HepG2 (cell line): Measurements from ENCODE around the gene VEGFA. TPM values are rescaled to one million over a fixed set of nuclear protein-coding genes. Genes with fewer than 3 reads are reported as not detected.

Source experiments
- AGO2 ChIP-seq: fragments of 200-400 bp; formaldehyde crosslinking; optimal IDR thresholded peaks from 2 replicates; pipeline ENCODE3; 2017; ENCODE audit warnings: mild to moderate bottlenecking, low read depth, low read length, moderate library complexity
- ASH2L ChIP-seq: fragments of 300-600, 200-600 bp; sonication (generic); IDR thresholded peaks from 2 replicates; pipeline ENCODE4 v1.7.0; 2017; ENCODE audit warnings: low read depth, mild to moderate bottlenecking, moderate library complexity, mixed read lengths, low read length; ENCODE audit not compliant: insufficient read length
- DDIT3 ChIP-seq: sonication (generic); formaldehyde crosslinking; IDR thresholded peaks from 2 replicates; pipeline ENCODE4 v1.4.0; 2020; ENCODE audit warnings: mild to moderate bottlenecking, missing genetic modification reagents
- EZH2 ChIP-seq: conservative IDR thresholded peaks from 2 replicates; pipeline ENCODE4 v1.6.1; 2012; ENCODE audit warnings: mild to moderate bottlenecking, low read depth, low read length, moderate library complexity
- FOXM1 ChIP-seq: sonication (generic); formaldehyde crosslinking; IDR thresholded peaks from 2 replicates; pipeline ENCODE4 v1.5.0; 2020; ENCODE audit warnings: missing genetic modification reagents
- GATAD2A ChIP-seq: IDR thresholded peaks from 2 replicates; pipeline ENCODE4 v1.6.1; 2016
- GFI1 ChIP-seq: sonication (generic); formaldehyde crosslinking; IDR thresholded peaks from 2 replicates; pipeline ENCODE4 v1.5.0; 2020; ENCODE audit warnings: missing genetic modification reagents, mild to moderate bottlenecking, borderline replicate concordance
- HCFC1 ChIP-seq: fragments of 150-350 bp; IDR thresholded peaks from 2 replicates; pipeline ENCODE4 v1.6.1; 2014; ENCODE audit warnings: low read depth, low read length
- KLF6 ChIP-seq: IDR thresholded peaks from 2 replicates; pipeline ENCODE4 v1.8.0; 2016; ENCODE audit warnings: missing biosample characterization, missing genetic modification reagents
- NBN ChIP-seq: fragments of 450-650 bp; conservative IDR thresholded peaks from 2 replicates; pipeline ENCODE4 v1.6.1; 2017
- NCOA1 ChIP-seq: sonication (generic); formaldehyde crosslinking; IDR thresholded peaks from 2 replicates; pipeline ENCODE4 v1.9.0; 2021; ENCODE audit warnings: missing genetic modification reagents
- NFE2L1 ChIP-seq: sonication (generic); formaldehyde crosslinking; IDR thresholded peaks from 2 replicates; pipeline ENCODE4 v1.4.0; 2020; ENCODE audit warnings: missing genetic modification reagents, mild to moderate bottlenecking, borderline replicate concordance
- PHF21A ChIP-seq: sonication (generic); formaldehyde crosslinking; IDR thresholded peaks from 2 replicates; pipeline ENCODE4 v1.5.0; 2020; ENCODE audit warnings: mild to moderate bottlenecking, missing genetic modification reagents
- POLR2G ChIP-seq: fragments of 200-400 bp; formaldehyde crosslinking; IDR thresholded peaks from 2 replicates; pipeline ENCODE4 v1.6.1; 2018; ENCODE audit warnings: mild to moderate bottlenecking, low read depth, low read length, moderate library complexity
- PTBP1 ChIP-seq: fragments of 200-400 bp; formaldehyde crosslinking; IDR thresholded peaks from 2 replicates; pipeline ENCODE4 v1.6.1; 2018; ENCODE audit warnings: low read length, low read depth; ENCODE audit not compliant: poor library complexity, severe bottlenecking
- RAD51 ChIP-seq: fragments of 450-650 bp; IDR thresholded peaks from 2 replicates; pipeline ENCODE4 v1.6.1; 2016; ENCODE audit warnings: borderline replicate concordance
- RBM39 ChIP-seq: fragments of 200-400 bp; formaldehyde crosslinking; IDR thresholded peaks from one replicate; pipeline ENCODE4 v1.6.1; 2018; ENCODE audit warnings: antibody characterized with exemption, mild to moderate bottlenecking, low read depth, low read length; ENCODE audit not compliant: poor library complexity, severe bottlenecking
- TAF15 ChIP-seq: fragments of 200-400 bp; formaldehyde crosslinking; IDR thresholded peaks from one replicate; pipeline ENCODE4 v1.6.1; 2018; ENCODE audit warnings: mild to moderate bottlenecking, low read depth, low read length; ENCODE audit not compliant: poor library complexity, severe bottlenecking
- THAP8 ChIP-seq: sonication (generic); formaldehyde crosslinking; IDR thresholded peaks from 2 replicates; pipeline ENCODE4 v1.5.1; 2020; ENCODE audit warnings: missing genetic modification reagents, mild to moderate bottlenecking, borderline replicate concordance
- ZFY ChIP-seq: sonication (generic); formaldehyde crosslinking; IDR thresholded peaks from 2 replicates; pipeline ENCODE4 v1.4.0; 2020; ENCODE audit warnings: missing genetic modification reagents
- ZNF335 ChIP-seq: sonication (generic); formaldehyde crosslinking; IDR thresholded peaks from 2 replicates; pipeline ENCODE4 v1.4.0; 2020; ENCODE audit warnings: missing genetic modification reagents
- ZNF768 ChIP-seq: sonication (generic); formaldehyde crosslinking; IDR thresholded peaks from 2 replicates; pipeline ENCODE4 v1.4.0; 2020; ENCODE audit warnings: missing genetic modification reagents
- ZSCAN12 ChIP-seq: sonication (generic); formaldehyde crosslinking; IDR thresholded peaks from 2 replicates; pipeline ENCODE4 v1.9.0; 2021; ENCODE audit warnings: mild to moderate bottlenecking, missing genetic modification reagents
- ZSCAN21 ChIP-seq: sonication (generic); formaldehyde crosslinking; IDR thresholded peaks from 2 replicates; pipeline ENCODE4 v1.8.0; 2022; ENCODE audit warnings: mild to moderate bottlenecking, missing genetic modification reagents, moderate library complexity, borderline replicate concordance
- polyA plus RNA-seq, 8 experiments: library from polyadenylated mRNA; depleted of rRNA in 3 of 8; stranded (reverse) in 7 of 8; unstranded in 1 of 8; fragments of >200 nt; fragmentation: Illumina TruSeq in 4 of 8; extraction: Trizol in 4 of 8; gene quantifications; 2 replicates each; pipeline versions ENCODE4 v1.2.1 to v1.2.3, GENCODE V29; 2011 to 2016; ENCODE audit warnings: low read depth in 4 of 8, missing spikeins in 1 of 8, mixed read lengths in 1 of 8; ENCODE audit not compliant: insufficient read depth in 1 of 8
- total RNA-seq, 5 experiments: library from RNA; depleted of rRNA; stranded (reverse); fragments of >200 nt; fragmentation: Illumina TruSeq; extraction: Trizol; gene quantifications; 2 replicates each; pipeline ENCODE4 v1.2.3, GENCODE V29; 2016; ENCODE audit warnings: low read depth in 1 of 5
- TF ChIP-seq, protein P1 (sequence below): sonication (generic); formaldehyde crosslinking; IDR thresholded peaks from 2 replicates; pipeline ENCODE4 v1.4.0; 2020; ENCODE audit warnings: missing genetic modification reagents
- TF ChIP-seq, protein P2 (sequence below): sonication (generic); formaldehyde crosslinking; IDR thresholded peaks from 2 replicates; pipeline ENCODE4 v1.4.0; 2020; ENCODE audit warnings: low read depth, mild to moderate bottlenecking, missing genetic modification reagents

The VEGFA gene
- total and polyA plus RNA-seq, 2 of the 13 experiments (the other 11 are each of a cell fraction or from before 2014, with no cell fraction given), result 68.1 to 629 TPM

GRCh38 chr6:43769526-43770371 is at the start of gene VEGFA (continued):
- TF ChIP-seq, protein P1, sequence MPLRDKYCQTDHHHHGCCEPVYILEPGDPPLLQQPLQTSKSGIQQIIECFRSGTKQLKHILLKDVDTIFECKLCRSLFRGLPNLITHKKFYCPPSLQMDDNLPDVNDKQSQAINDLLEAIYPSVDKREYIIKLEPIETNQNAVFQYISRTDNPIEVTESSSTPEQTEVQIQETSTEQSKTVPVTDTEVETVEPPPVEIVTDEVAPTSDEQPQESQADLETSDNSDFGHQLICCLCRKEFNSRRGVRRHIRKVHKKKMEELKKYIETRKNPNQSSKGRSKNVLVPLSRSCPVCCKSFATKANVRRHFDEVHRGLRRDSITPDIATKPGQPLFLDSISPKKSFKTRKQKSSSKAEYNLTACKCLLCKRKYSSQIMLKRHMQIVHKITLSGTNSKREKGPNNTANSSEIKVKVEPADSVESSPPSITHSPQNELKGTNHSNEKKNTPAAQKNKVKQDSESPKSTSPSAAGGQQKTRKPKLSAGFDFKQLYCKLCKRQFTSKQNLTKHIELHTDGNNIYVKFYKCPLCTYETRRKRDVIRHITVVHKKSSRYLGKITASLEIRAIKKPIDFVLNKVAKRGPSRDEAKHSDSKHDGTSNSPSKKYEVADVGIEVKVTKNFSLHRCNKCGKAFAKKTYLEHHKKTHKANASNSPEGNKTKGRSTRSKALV (CRISPR knock-in tag), result no peak
- TF ChIP-seq NCOA1 (CRISPR knock-in tag) (0 out of 2 replicates have a peak, but pooled peaks have one; percentile 40), NBN (no peak), NFE2L1 (CRISPR knock-in tag) (no peak; the same call in 1 of the 2 replicates), DDIT3 (no peak), EZH2 (no peak), THAP8 (no peak), POLR2G (peak; percentile 100), HCFC1 (no peak), ZSCAN12 (CRISPR knock-in tag) (no peak; the same call in 1 of the 2 replicates), RAD51 (no peak), GFI1 (CRISPR knock-in tag) (peak; percentile 48), RBM39 (peak; percentile 51), PTBP1 (peak; percentile 71), FOXM1 (CRISPR knock-in tag) (no peak), GATAD2A (CRISPR knock-in tag) (no peak; the same call in none of the 2 replicates), PHF21A (CRISPR knock-in tag) (0 out of 2 replicates have a peak, but pooled peaks have one; percentile 35), ZSCAN21 (CRISPR knock-in tag) (peak; percentile 23; the same call in 1 of the 2 replicates), ZFY (peak; percentile 86), AGO2 (peak; percentile 64), TAF15 (peak; percentile 45), KLF6 (CRISPR knock-in tag) (peak; percentile 67; the same call in 1 of the 2 replicates), ASH2L (peak; percentile 79), ZNF768 (CRISPR knock-in tag) (peak; percentile 59; the same call in 1 of the 2 replicates), ZNF335 (CRISPR knock-in tag) (peak; percentile 20; the same call in 1 of the 2 replicates)
- TF ChIP-seq, protein P2, sequence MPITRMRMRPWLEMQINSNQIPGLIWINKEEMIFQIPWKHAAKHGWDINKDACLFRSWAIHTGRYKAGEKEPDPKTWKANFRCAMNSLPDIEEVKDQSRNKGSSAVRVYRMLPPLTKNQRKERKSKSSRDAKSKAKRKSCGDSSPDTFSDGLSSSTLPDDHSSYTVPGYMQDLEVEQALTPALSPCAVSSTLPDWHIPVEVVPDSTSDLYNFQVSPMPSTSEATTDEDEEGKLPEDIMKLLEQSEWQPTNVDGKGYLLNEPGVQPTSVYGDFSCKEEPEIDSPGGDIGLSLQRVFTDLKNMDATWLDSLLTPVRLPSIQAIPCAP (CRISPR knock-in tag), result no peak
